Colonic mucosa (tissue), 4 donors: ENCODE measurements around the gene TYR. TPM values are rescaled to one million over a fixed set of nuclear protein-coding genes. Genes with fewer than 3 reads are reported as not detected.

Experiments
- DNase-seq: peaks from one replicate; pipeline ENCODE4 v3.0.0-alpha.2; 2020
- H3K27ac ChIP-seq: fragments of 200-600 bp; one replicate; pipeline ENCODE4 v1.8.0; 2021
- H3K27me3 ChIP-seq: fragments of 200-600 bp; one replicate; pipeline ENCODE4 v1.8.0; 2021
- H3K36me3 ChIP-seq: fragments of 200-600 bp; one replicate; pipeline ENCODE4 v1.8.0; 2021
- H3K4me1 ChIP-seq: fragments of 200-600 bp; one replicate; pipeline ENCODE4 v1.8.0; 2021; ENCODE audit warnings: mild to moderate bottlenecking
- H3K4me3 ChIP-seq: fragments of 200-600 bp; one replicate; pipeline ENCODE4 v1.8.0; 2021
- H3K9ac ChIP-seq, 2 donors: one replicate each; pipeline ENCODE4 v1.7.0; 2013; ENCODE audit warnings: control low read depth in 2 of 2, low read depth in 2 of 2, low read length in 2 of 2
- H3K9me3 ChIP-seq: fragments of 200-600 bp; one replicate; pipeline ENCODE4 v1.8.0; 2021
- CTCF ChIP-seq: fragments of 200-600 bp; IDR thresholded peaks from one replicate; pipeline ENCODE4 v1.8.0; 2022; ENCODE audit warnings: antibody characterized with exemption, mild to moderate bottlenecking
- intact Hi-C: fragments of 100-400 bp; cut with DNase I; formaldehyde crosslinking; loops from one replicate; pipeline ENCODE4 v1.14.1; 2022
- total RNA-seq, 2 donors: library from RNA; stranded (reverse); fragmentation: NEBNext Ultra II Directional in 1 of 2; extraction: Animal tissue kit (Norgen Biotek cat#: 25700) in 1 of 2; gene quantifications; one replicate each; pipeline ENCODE4 v1.2.1, GENCODE V29; 2021
- donor health status: healthy.
- donor health status: DM: no; HTN: no; CAD: no.
- donor health status: DM: no; HTN: no; CAD: no.

TYR gene
- total RNA-seq, 2 donors from 2014 or later = not detected

GRCh38 chr11:89182773-89183518 lies 5.3 kb downstream of the TYR start:
- Histone ChIP-seq H3K36me3 (no peaks in the 10 kb centered on the region), H3K9ac (no peak overlapping the region), H3K4me1 (no peaks in the 10 kb centered on the region), H3K27ac (no peak overlapping the region), H3K27me3 (no peaks in the 10 kb centered on the region), H3K9me3 (no peaks in the 10 kb centered on the region), H3K4me3 (no peak overlapping the region)
- DNase-seq = no peak
- intact Hi-C loops = no loop called here
- no peak for TF ChIP-seq CTCF

- TF ChIP-seq CTCF = no peak
- H3K27ac ChIP-seq = no peak overlapping the region
Measured at GRCh38 chr11:89184021-89184420, 6.3 kb downstream of the TYR start.

GRCh38 chr11:89189776-89190175 lies 12.1 kb downstream of the TYR start:
- H3K9ac ChIP-seq = no peak overlapping the region
- H3K36me3 ChIP-seq = no peaks in the 10 kb centered on the region
- no peak for TF ChIP-seq CTCF
- no peaks in the 10 kb centered on the region for H3K9me3 ChIP-seq
- no peak for DNase-seq
- H3K27me3 ChIP-seq = no peaks in the 10 kb centered on the region
- H3K27ac ChIP-seq = no peak overlapping the region
- H3K4me3 ChIP-seq = no peak overlapping the region
- no peaks in the 10 kb centered on the region for H3K4me1 ChIP-seq
- intact Hi-C loops = no loop called here

More at GRCh38 chr11:89184021-89184420, 6.3 kb downstream of the TYR start:
- intact Hi-C loops = no loop called here
- H3K9me3 ChIP-seq = no peaks in the 10 kb centered on the region
- no peak overlapping the region for H3K9ac ChIP-seq
- no peaks in the 10 kb centered on the region for H3K36me3 ChIP-seq
- H3K4me3 ChIP-seq = no peak overlapping the region
- H3K4me1 ChIP-seq = no peaks in the 10 kb centered on the region
- no peaks in the 10 kb centered on the region for H3K27me3 ChIP-seq
- no peak for DNase-seq

- intact Hi-C loops = no loop called here
Measured at GRCh38 chr11:89201138-89201537, 23.5 kb downstream of the TYR start.

GRCh38 chr11:89203814-89204213 lies 26.1 kb downstream of the TYR start:
- H3K4me1 ChIP-seq = no peaks in the 10 kb centered on the region
- H3K27me3 ChIP-seq = no peaks in the 10 kb centered on the region
- no peak overlapping the region for H3K27ac ChIP-seq
- no peak overlapping the region for H3K4me3 ChIP-seq
- no peak overlapping the region for H3K9ac ChIP-seq
- intact Hi-C loops = no loop called here
- no peaks in the 10 kb centered on the region for H3K36me3 ChIP-seq
- no peak for DNase-seq
- H3K9me3 ChIP-seq = no peaks in the 10 kb centered on the region
- TF ChIP-seq CTCF = no peak

More at GRCh38 chr11:89201138-89201537, 23.5 kb downstream of the TYR start:
- no peaks in the 10 kb centered on the region for H3K9me3 ChIP-seq
- no peaks in the 10 kb centered on the region for H3K27me3 ChIP-seq
- H3K4me3 ChIP-seq = no peak overlapping the region
- no peak overlapping the region for H3K9ac ChIP-seq
- H3K4me1 ChIP-seq = no peaks in the 10 kb centered on the region
- no peak for DNase-seq
- no peaks in the 10 kb centered on the region for H3K36me3 ChIP-seq
- no peak overlapping the region for H3K27ac ChIP-seq
- no peak for TF ChIP-seq CTCF
